Myocyte (in vitro differentiated cells): ENCODE results near the gene DCAKD. TPM values are rescaled to one million over a fixed set of nuclear protein-coding genes. Genes with fewer than 3 reads are reported as not detected.

Source experiments
- DNase-seq: peaks from one replicate; pipeline ENCODE4 v3.0.0-alpha.2; 2012; ENCODE audit warnings: low read depth
- polyA plus RNA-seq: library from polyadenylated mRNA; unstranded; fragments of >200 nt; gene quantifications from one replicate; pipeline ENCODE4 v1.2.1, GENCODE V29; 2012; ENCODE audit warnings: missing spikeins
- total RNA-seq: library from RNA; depleted of rRNA; stranded (reverse); fragments of >200 nt; gene quantifications from 2 replicates; pipeline ENCODE4 v1.2.3, GENCODE V29; 2014

Gene DCAKD, protein sequence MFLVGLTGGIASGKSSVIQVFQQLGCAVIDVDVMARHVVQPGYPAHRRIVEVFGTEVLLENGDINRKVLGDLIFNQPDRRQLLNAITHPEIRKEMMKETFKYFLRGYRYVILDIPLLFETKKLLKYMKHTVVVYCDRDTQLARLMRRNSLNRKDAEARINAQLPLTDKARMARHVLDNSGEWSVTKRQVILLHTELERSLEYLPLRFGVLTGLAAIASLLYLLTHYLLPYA
- 67.0 and 75.5 TPM in 2 replicates for total RNA-seq
- polyA plus RNA-seq = 57.9 TPM

GRCh38 chr17:45051060-45051719 is at the start of gene DCAKD:
DCAKD (minus strand) TSS chr17:45051632; CDS start chr17:45034885, 16,747 bp downstream.
- peak; percentile 96 for DNase-seq

DNA sequence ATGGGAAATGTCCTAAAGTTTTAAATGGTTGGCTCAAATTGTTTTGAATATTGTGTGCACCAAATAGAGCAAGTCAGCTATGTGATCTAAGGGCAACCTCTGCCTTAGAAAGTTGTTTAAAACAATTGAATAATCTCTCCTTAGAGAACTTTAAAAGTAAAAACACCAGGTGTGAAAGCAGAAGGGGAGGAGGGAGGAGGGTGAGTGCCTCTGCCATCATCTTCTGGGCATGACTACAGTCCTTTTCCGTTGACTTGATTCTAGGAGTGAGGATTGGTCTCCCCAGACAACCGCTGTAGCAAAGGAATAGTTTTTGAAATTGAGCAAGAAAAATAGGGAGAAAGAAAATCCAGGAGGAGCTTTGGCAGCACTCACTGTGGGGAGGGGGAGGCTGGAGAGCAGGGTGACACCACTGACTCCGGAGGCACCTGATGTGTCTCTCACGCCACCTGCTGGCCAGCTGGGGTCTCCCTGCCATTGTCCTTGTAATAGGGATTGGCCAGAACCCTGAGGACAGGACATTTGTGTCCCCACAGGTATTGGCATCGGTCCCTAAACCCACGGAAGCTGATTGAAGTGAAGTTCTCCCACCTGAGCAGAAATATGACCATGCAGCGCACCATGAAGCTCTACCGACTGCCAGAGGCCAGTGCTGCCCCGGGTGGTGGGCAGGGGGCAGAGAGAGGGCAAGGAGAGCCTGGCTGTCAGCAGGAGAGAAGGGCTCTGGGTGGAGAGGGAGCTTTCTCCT is 47.6 kb upstream of the DCAKD start:
- DNase-seq = peak; percentile 83

- no peak for DNase-seq
Measured at GRCh38 chr17:45098081-45098868, 46.8 kb upstream of the DCAKD start.

DNA sequence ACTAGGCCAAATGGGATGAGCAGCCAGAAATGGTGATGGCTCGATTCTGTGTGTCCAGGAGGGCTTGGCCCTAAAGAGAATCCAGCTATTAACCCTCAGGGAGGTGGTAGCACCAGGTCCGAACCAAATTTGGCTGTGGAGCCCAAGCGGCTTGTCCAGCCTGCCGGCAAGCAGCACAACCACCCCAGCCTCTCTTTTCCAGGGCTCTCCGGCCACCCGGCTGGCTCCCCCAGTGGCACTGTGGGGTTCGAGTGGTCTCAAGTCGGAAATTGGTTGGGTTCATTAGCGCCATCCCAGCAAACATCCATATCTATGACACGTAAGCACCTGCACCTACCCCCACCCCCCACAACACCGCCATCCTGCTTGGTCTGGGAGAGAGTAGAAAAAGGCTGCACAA is 45.5 kb upstream of the DCAKD start:
- no peak for DNase-seq

DNA sequence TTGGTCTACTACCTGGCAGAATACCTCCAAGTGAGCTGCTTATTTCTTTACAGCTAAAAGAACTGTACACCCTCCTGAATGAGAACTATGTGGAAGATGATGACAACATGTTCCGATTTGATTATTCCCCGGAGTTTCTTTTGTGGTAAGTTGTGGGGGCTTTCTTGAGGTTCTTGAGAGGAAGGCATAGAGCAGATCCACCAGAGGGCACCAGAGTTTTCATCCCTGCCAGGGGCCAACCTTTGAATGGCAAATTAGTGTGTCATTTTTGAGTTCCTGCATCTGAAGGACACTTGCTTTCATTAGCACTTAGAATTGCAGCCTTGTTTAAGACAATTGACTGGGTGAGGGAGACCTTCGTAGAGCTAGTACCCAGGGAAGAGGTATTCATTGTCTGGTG is 44.7 kb upstream of the DCAKD start:
- DNase-seq = peak; percentile 59

DNA sequence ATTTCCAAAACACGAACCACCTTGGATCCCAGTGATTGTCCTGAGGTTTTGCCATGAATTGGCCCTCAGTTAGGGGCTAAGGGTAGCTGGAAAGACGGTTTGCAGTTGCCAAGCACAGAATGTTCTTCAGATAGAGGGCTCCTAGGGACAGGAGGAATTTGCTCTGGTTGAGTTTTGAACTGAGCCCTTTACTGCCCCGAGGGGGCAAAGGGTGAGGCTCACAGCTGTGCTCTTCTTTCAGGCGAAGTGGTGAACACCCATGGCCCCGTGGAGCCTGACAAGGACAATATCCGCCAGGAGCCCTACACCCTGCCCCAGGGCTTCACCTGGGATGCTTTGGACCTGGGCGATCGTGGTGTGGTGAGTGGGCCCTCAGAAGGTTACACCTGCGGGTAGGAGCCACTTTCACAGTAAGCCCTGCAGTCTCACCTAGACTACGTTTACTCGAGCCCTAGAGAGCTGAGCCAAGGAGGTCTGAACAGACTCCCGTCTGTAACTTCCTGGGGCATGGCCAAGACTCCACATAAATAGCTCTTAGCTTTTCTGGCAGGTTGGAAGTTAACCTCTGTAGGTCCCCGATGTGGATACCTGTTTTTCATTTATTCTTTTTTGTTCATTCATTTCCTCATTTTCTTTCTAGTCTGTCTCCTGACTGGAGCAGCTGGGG is 42.1 kb upstream of the DCAKD start:
- peak; percentile 66 for DNase-seq

GRCh38 chr17:45092911-45093430 is 41.5 kb upstream of the DCAKD start:
- DNase-seq = peak; percentile 98

DNA sequence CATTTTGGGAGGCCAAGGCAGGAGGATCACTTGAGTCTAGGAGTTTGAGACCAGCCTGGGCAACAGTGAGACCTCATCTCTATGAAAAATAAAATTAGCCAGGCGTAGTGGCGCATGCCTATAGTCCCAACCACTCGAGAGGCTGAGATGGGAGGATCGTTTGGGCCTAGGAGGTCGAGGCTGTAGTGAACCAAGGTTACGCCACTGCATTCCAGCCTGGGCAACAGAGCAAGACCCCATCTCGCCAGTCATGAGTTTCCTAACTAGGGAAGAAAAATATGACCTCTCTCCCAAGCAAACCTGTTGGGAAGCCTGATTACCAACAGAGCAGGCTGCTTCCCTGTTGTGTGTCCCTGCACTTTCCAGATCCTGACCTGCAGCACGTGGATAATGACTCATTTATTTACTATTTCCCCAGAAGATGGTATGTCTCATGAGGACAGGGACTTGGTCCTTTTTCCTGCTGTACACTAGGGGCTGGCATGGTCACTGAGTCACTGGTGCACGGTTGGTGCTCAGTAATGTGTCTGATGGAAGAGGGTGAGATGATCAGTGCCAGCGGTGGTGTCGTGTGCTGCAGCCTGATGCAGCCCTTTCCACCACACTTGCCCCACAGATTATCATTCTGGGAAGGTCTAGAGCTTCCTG is 40.5 kb upstream of the DCAKD start:
- no peak for DNase-seq

- DNase-seq = no peak
Measured at GRCh38 chr17:45090711-45091110, 39.3 kb upstream of the DCAKD start.

GRCh38 chr17:45088741-45089140 is 37.3 kb upstream of the DCAKD start:
- DNase-seq = no peak

DNA sequence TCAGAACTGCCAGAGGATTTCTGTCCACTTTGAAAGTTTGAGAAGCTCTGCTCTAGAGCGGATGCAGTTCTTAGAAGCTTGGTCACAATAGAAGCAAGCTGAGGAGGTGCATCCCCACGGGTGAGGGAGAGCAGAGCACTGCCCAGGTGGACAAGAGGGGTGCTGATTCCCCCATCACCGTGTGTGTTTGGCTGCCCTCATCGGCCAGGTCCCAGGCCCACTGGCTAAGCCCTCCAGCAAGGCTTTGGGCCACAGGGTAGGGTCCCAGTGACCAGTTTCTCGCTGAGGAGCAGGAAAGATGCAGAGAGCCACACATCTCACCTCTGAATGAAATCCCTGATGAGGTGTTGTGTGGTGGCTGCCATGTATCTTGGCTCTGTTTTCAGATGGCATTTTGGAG is 36.5 kb upstream of the DCAKD start:
- DNase-seq = no peak

DNA sequence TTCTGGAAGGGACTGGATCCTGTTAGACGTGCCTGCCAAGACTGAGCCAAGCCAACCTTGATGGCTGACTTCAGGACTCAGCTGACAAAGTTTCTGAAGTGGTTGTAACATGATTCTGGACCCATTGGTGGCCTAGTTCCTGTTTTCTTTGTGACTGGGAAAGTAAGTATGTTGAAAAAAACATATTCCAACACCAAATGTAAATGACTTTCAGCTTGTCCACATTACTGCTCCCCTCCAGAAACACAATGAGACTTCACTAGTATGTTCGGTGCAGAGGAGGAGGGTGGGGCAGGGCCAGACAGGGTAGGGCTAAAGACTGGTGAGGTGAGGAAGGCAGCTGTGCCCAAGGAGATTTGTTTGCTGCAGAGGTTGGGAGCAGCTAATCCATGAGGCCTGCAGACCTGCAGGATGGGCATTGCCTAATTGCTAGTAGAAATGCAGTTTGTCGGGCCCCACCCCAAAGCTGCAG is 36.1 kb upstream of the DCAKD start:
- DNase-seq = no peak

- DNase-seq = no peak
Measured at GRCh38 chr17:45086865-45087503, 35.6 kb upstream of the DCAKD start.

DNA sequence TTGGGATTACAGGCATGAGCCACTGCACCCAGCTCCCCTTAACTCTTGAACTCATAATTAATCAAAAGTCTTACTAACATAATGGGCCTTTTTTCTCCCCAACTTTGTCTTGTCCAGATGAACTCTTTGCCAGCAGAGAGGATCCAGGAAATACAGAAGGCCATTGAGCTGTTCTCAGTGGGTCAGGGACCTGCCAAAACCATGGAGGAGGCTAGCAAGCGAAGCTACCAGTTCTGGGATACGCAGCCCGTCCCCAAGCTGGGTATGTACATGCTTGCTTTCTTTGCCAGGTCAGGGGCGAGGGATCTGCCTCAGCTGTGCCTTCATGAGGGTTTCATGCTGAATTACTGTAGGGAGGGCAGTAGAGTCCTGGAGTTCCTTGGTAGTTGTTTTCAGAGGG is 35.0 kb upstream of the DCAKD start:
- DNase-seq = no peak

DNA sequence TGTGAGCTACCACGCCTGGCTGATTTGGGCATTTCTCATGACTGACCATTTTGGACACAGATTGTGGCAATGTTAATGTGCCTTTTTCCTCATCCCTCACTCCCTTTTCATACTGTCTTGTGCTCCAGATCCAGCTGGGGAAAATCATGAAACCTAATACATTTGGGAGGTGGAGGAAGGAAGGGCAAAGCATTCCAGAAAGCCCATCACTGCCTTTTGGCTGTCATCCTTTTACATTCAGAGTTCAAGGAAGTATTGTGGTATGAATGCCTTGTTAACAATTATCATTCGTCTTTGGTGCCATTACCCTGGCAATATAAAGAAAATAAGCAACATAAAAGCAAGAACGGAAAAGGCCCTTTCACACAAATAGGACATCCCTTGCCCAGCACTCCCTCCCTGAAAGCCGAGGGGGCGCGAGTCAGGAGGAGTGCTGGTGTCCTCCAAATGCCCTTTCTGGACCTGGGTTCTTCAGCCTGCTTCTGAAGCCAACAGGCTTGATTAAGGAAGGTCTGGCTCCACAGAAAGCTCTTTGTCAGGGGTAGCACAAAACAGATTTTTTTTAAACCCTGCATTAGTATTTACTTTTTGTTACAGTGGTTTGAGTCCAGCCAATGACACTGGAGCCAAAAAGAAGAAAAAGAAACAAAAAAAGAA is 29.7 kb upstream of the DCAKD start:
- DNase-seq = no peak

GRCh38 chr17:45077643-45078042 is 26.2 kb upstream of the DCAKD start:
- no peak for DNase-seq

- DNase-seq = no peak
Measured at GRCh38 chr17:45073414-45074070, 22.1 kb upstream of the DCAKD start.

- DNase-seq = no peak
Measured at GRCh38 chr17:45070809-45071208, 19.4 kb upstream of the DCAKD start.

- DNase-seq = no peak
Measured at GRCh38 chr17:45070001-45070400, 18.6 kb upstream of the DCAKD start.
